PC-3 (cell line): ENCODE data around the gene HOXC11. TPM values are rescaled to one million over a fixed set of nuclear protein-coding genes. Genes with fewer than 3 reads are reported as not detected.
A peak's percentile ranks its signal among the peaks of the same experiment; 100 is the strongest.

Source experiments
- ATAC-seq: fragments of 200-7000 bp; cut with Tn5 transposase; 2 replicates; pipeline ENCODE4 v1.9.1; 2020; ENCODE audit warnings: mild to moderate bottlenecking, moderate library complexity
- BruUV-seq: library from RNA; stranded (reverse); fragments of 400-500 nt; replicated peaks from 2 replicates; lab custom pipeline; 2021; lab: Mats Ljungman, UMichigan
- CTCF ChIA-PET: fragments of 300-600 bp; sonication (Branson Sonifier 250); formaldehyde crosslinking; loops from one replicate; lab custom pipeline; 2022; ENCODE audit warnings: antibody characterized with exemption; lab: Charles Lee
- POLR2A ChIA-PET: fragments of 300-600 bp; sonication (Branson Sonifier 250); formaldehyde crosslinking; loops from one replicate; lab custom pipeline; 2022; ENCODE audit warnings: antibody characterized with exemption; ENCODE audit not compliant: unreplicated experiment; lab: Charles Lee
- DNase-seq: peaks from one replicate; pipeline ENCODE4 v3.0.0-alpha.2; 2015
- H2AFZ ChIP-seq: fragments of 300-600 bp; sonication (generic); 2 replicates; pipeline ENCODE4 v1.6.0; 2016; ENCODE audit warnings: antibody characterized with exemption, low read length
- H3F3A ChIP-seq: fragments of 300-600 bp; sonication (generic); one replicate; pipeline ENCODE4 v1.6.0; 2017; ENCODE audit warnings: antibody characterized with exemption, low read length, control low read depth, mild to moderate bottlenecking; ENCODE audit not compliant: unreplicated experiment
- H3K27ac ChIP-seq: fragments of 300-600 bp; sonication (generic); 2 replicates; pipeline ENCODE4 v1.5.1; 2016; ENCODE audit warnings: mild to moderate bottlenecking, low read length
- H3K27me3 ChIP-seq: fragments of 300-600 bp; sonication (generic); 2 replicates; pipeline ENCODE4 v1.6.1; 2016; ENCODE audit warnings: low read length, mixed read lengths
- H3K36me3 ChIP-seq: fragments of 300-600 bp; sonication (generic); 2 replicates; pipeline ENCODE4 v1.6.1; 2016; ENCODE audit warnings: low read depth, mixed run types, low read length, mixed read lengths
- H3K4me1 ChIP-seq: fragments of 300-600 bp; sonication (generic); 2 replicates; pipeline ENCODE4 v1.5.1; 2016; ENCODE audit warnings: low read length; ENCODE audit not compliant: insufficient read depth
- H3K4me2 ChIP-seq: fragments of 300-600 bp; sonication (generic); 2 replicates; pipeline ENCODE4 v1.6.0; 2016; ENCODE audit warnings: low read length
- H3K4me3 ChIP-seq: fragments of 300-600 bp; sonication (generic); 2 replicates; pipeline ENCODE4 v1.5.1; 2016; ENCODE audit warnings: mild to moderate bottlenecking, low read length, mixed read lengths
- H3K79me2 ChIP-seq: fragments of 300-600 bp; sonication (generic); 2 replicates; pipeline ENCODE4 v1.6.1; 2017; ENCODE audit warnings: low read length, mixed read lengths
- H3K9ac ChIP-seq: fragments of 300-600 bp; sonication (generic); 2 replicates; pipeline ENCODE4 v1.6.0; 2016; ENCODE audit warnings: mild to moderate bottlenecking, low read length
- H3K9me2 ChIP-seq: fragments of 300-600 bp; sonication (generic); replicated peaks from 2 replicates; pipeline ENCODE4 v1.6.1; 2016; ENCODE audit warnings: mixed run types, low read length, mixed read lengths
- H3K9me3 ChIP-seq: fragments of 300-600 bp; sonication (generic); 2 replicates; pipeline ENCODE4 v1.6.1; 2016; ENCODE audit warnings: low read length, mixed read lengths
- H4K20me1 ChIP-seq: fragments of 300-600 bp; sonication (generic); 2 replicates; pipeline ENCODE4 v1.6.1; 2016; ENCODE audit warnings: low read length, mixed read lengths
- EZH2 ChIP-seq: fragments of 300-600 bp; sonication (generic); IDR thresholded peaks from one replicate; pipeline ENCODE4 v1.6.1; 2017; ENCODE audit warnings: antibody characterized with exemption, mild to moderate bottlenecking, low read length; ENCODE audit not compliant: unreplicated experiment
- EZH2phosphoT487 ChIP-seq: fragments of 300-600 bp; sonication (generic); IDR thresholded peaks from 2 replicates; pipeline ENCODE4 v1.6.1; 2018; ENCODE audit warnings: mild to moderate bottlenecking, antibody characterized with exemption, low read length, borderline replicate concordance
- intact Hi-C: fragments of 100-400 bp; cut with micrococcal nuclease; formaldehyde crosslinking; loops from 2 replicates; pipeline ENCODE4 v1.9.0; 2023
- total RNA-seq: library from RNA; depleted of rRNA; stranded (reverse); fragments of >200 nt; gene quantifications from 2 replicates; pipeline ENCODE4 v1.2.3, GENCODE V29; 2014
- TF ChIP-seq, protein P1 (sequence below): fragments of 300-600 bp; sonication (generic); conservative IDR thresholded peaks from 2 replicates; pipeline ENCODE4 v1.5.1; 2017; ENCODE audit warnings: antibody characterized with exemption, low read depth, mild to moderate bottlenecking, low read length

The HOXC11 gene
- total RNA-seq, 1 experiment from 2014 or later = 0.84 TPM

DNA sequence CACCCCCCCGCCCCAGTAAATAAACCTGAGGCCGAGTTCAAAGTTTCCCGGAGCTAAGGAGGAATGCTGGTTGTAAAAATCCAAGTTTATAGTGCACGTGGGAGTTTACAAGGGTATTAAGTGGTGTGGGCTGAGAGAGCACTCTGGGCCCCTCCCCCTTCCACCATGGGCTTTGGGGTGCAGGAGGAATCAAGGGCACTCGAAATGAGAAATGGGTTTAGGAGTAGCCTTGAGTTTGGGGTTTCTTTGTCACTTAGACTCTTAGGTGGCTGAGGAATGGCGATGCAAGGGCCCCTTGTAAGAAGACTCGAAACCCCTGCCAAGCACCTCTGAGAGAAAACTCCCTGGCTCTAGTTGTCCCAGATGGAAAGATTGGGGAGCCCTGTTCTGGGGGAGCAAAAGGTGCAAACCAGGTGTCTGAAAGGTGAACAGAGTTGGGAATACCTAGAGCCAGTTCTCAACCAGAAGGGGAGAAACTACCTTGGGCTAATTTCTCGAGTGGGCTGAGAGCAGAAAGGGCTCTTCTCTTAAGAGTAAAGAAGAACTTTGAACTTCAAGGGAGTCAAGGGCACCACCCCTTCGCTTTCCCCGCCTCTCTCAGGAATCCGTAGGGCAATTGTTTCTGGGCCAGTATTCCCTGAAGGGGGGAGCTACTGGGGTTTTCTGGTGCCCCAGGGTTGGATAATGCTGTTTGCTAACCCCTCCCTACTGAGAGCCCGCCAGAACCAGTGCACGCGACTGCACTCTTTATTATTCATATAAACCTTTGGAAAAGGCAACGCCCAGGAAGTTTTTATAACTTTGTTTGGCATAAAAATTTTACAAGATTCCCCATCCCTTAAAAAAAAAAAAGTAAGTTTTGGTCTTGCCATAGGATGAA is 5.8 kb downstream of the HOXC11 start:
- no peaks in the 10 kb centered on the region for H3K9me3 ChIP-seq
- no peaks in the 10 kb centered on the region for H3K79me2 ChIP-seq
- intact Hi-C loops = loop anchor here (2.0 kb wide), 1 partner anchor 208 kb away; no protein-coding TSS in a partner anchor
- no TSS peak for BruUV-seq
- H3F3A ChIP-seq = no peaks in the 10 kb centered on the region
- POLR2A ChIA-PET = no interaction called here
- H3K36me3 ChIP-seq = no peaks in the 10 kb centered on the region
- H2AFZ ChIP-seq = 0 out of 2 replicates have a peak overlapping the region, but pooled peaks have one; percentile 1
- TF ChIP-seq EZH2 (no peak), EZH2phosphoT487 (no peak)
- TF ChIP-seq, protein P1, sequence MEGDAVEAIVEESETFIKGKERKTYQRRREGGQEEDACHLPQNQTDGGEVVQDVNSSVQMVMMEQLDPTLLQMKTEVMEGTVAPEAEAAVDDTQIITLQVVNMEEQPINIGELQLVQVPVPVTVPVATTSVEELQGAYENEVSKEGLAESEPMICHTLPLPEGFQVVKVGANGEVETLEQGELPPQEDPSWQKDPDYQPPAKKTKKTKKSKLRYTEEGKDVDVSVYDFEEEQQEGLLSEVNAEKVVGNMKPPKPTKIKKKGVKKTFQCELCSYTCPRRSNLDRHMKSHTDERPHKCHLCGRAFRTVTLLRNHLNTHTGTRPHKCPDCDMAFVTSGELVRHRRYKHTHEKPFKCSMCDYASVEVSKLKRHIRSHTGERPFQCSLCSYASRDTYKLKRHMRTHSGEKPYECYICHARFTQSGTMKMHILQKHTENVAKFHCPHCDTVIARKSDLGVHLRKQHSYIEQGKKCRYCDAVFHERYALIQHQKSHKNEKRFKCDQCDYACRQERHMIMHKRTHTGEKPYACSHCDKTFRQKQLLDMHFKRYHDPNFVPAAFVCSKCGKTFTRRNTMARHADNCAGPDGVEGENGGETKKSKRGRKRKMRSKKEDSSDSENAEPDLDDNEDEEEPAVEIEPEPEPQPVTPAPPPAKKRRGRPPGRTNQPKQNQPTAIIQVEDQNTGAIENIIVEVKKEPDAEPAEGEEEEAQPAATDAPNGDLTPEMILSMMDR = no peak
- peaks cover 22% of the 10 kb centered on the region for H3K4me1 ChIP-seq
- H3K4me2 ChIP-seq = peak overlapping the region; percentile 61
- no peaks in the 10 kb centered on the region for H3K9me2 ChIP-seq
- no peaks in the 10 kb centered on the region for H4K20me1 ChIP-seq
- H3K4me3 ChIP-seq = peak overlapping the region; percentile 19; the same call in 1 of the 2 replicates
- no peak overlapping the region for H3K9ac ChIP-seq
- no peaks in the 10 kb centered on the region for H3K27me3 ChIP-seq
- ATAC-seq (peak; percentile 80), DNase-seq (peak; percentile 78)
- CTCF ChIA-PET = interaction anchor here (0.5 to 0.6 kb wide), 2 partner anchors 30 to 148 kb away, joined by 3 to 11 read pairs; partner anchors contain the start of gene HOXC8
- H3K27ac ChIP-seq = no peak overlapping the region

GRCh38 chr12:53980104-53980801 is 7.3 kb downstream of the HOXC11 start:
- CTCF ChIA-PET = interaction anchor here (0.6 kb wide), 2 partner anchors 52 to 744 kb away, joined by 3 to 4 read pairs; no protein-coding TSS in a partner anchor
- H3K9me3 ChIP-seq = no peaks in the 10 kb centered on the region
- BruUV-seq = no TSS peak
- no peaks in the 10 kb centered on the region for H4K20me1 ChIP-seq
- DNase-seq (no peak), ATAC-seq (no peak)
- no peaks in the 10 kb centered on the region for H3F3A ChIP-seq
- no peaks in the 10 kb centered on the region for H3K9me2 ChIP-seq
- peaks cover 26% of the 10 kb centered on the region for H3K4me1 ChIP-seq
- H3K4me3 ChIP-seq = no peak overlapping the region
- intact Hi-C loops = no loop called here
- no peaks in the 10 kb centered on the region for H3K27me3 ChIP-seq
- POLR2A ChIA-PET = no interaction called here
- TF ChIP-seq EZH2 (no peak), EZH2phosphoT487 (no peak)
- TF ChIP-seq, protein P1 = no peak
- no peak overlapping the region for H2AFZ ChIP-seq
- no peak overlapping the region for H3K27ac ChIP-seq
- no peak overlapping the region for H3K9ac ChIP-seq
- no peaks in the 10 kb centered on the region for H3K36me3 ChIP-seq
- H3K79me2 ChIP-seq = no peaks in the 10 kb centered on the region
- H3K4me2 ChIP-seq = no peak overlapping the region
